Stimulated activated CD8-positive, alpha-beta memory T cell treated with anti-CD3 and anti-CD28 coated beads, Interleukin-12 subunit alpha, Interleukin-12 subunit beta, amount 100 ng/mL, for 4 hours (primary cell): ENCODE measurements around the gene ANO7.

Experiments used
- DNase-seq: peaks from one replicate; pipeline ENCODE4 v3.0.0-alpha.2; 2020; ENCODE audit warnings: low read depth

Gene ANO7

DNA sequence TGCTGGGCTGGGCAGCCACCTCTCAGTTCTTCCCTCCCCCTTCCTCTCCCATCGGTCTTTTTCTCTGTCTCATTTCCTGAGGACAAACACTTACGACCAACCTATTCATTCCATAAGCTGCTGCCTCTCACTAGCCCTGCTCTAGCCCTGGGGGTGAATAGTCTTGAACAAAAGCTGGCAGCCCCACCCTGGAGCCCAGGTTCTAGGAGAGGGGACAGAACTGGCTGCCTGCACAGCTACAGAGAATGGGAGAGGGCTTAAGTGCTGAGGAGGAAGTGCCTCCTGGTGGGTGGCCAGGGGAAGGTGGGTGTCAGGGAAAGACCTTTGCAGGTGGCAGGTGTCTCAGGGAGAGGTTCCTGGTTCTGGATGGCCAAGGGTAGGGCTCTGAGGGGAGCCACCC lies 22.8 kb downstream of the ANO7 start:
- DNase-seq = no peak

GRCh38 chr2:241213041-241213440 lies 24.6 kb downstream of the ANO7 start:
- DNase-seq = no peak

- no peak for DNase-seq
Observed at GRCh38 chr2:241213567-241213966, 25.1 kb downstream of the ANO7 start.

- DNase-seq = no peak
Observed at GRCh38 chr2:241214209-241214608, 25.7 kb downstream of the ANO7 start.

- DNase-seq = no peak
Observed at GRCh38 chr2:241214766-241215165, 26.3 kb downstream of the ANO7 start.

GRCh38 chr2:241215421-241215820 lies 26.9 kb downstream of the ANO7 start:
- no peak for DNase-seq

GRCh38 chr2:241216211-241216761 lies 27.8 kb downstream of the ANO7 start:
- DNase-seq = no peak

DNA sequence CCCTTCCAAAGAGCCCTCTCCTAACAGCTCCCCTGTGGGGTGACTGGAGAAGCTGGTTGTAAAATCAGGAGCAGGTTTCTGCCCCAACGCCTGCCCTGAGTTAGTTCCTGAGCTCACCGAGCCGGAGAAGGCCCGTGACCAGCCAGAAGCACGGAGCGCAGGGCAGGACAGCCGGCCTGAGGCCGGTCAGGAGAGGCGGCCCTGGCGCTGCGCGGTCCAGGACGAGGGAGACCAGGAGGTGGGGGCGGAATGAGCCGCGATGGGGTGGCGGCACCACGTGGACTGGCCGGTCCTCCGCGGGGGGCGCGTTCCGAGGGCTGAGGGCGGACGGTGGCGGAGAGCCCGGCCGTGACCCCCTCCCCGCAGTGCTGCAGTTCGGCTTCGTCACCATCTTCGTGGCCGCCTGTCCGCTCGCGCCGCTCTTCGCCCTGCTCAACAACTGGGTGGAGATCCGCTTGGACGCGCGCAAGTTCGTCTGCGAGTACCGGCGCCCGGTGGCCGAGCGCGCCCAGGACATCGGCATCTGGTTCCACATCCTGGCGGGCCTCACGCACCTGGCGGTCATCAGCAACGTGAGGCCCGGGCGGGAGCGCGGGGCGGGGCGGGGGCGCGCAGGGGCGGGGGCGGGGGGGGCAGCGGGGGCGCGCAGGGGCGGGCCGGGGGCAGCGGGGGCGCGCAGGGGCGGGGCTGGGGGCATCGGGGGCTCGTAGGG lies 29.0 kb downstream of the ANO7 start:
- DNase-seq = peak; percentile 8

DNA sequence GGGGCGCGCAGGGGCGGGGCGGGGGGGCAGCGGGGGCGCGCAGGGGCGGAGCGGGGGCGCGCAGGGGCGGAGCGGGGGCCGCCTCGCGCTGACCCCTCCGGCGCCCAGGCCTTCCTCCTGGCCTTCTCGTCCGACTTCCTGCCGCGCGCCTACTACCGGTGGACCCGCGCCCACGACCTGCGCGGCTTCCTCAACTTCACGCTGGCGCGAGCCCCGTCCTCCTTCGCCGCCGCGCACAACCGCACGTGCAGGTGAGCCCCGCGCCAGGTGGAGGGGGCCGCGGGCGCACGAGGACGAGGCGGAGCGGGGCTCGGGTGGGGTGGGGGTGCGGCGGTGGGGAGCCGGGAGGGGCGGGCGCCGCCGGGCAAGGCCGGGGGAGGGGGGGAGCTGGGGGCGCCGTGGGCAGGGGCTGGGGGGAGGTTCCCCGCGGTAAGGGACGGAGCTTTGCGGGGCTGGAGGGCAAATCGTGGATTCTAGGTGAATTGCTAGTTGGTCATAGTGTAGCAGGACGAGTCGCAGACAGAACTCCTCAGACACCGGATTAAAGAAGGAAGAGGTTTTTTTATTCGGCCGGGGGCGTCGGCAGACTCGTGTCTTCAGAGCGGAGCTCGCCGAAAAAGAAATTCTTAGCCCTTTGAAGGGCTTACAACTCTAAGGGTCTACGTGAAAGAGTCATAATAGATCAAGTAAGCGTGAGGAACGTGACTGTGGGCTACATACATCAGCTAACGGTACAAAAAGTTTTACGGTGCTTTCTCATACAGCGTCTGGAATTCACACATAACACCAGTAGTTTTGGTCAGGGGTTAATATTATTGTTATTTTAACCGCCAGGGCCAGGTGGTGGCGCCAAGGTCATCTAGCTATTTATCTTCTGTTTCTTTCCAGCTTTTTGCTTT lies 29.9 kb downstream of the ANO7 start:
- DNase-seq = no peak

DNA sequence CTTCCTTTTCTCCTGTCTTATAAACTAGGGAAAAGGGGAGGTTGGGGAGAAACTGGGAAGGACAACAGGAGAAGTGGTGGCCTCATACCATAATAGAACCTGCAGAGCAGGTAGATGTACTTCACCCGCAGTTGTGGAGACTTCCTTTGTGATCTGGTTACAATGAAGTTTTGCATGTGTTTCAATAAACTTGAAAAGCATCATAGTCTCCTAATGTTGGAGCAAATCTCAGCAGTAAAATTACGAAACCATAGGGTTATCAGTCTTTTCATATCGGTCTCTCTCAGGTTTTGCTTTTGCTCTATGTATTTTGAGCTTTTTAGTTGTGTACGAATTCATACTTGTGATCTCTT lies 30.5 kb downstream of the ANO7 start:
- no peak for DNase-seq

- DNase-seq = no peak
Observed at GRCh38 chr2:241219856-241220356, 31.4 kb downstream of the ANO7 start.

DNA sequence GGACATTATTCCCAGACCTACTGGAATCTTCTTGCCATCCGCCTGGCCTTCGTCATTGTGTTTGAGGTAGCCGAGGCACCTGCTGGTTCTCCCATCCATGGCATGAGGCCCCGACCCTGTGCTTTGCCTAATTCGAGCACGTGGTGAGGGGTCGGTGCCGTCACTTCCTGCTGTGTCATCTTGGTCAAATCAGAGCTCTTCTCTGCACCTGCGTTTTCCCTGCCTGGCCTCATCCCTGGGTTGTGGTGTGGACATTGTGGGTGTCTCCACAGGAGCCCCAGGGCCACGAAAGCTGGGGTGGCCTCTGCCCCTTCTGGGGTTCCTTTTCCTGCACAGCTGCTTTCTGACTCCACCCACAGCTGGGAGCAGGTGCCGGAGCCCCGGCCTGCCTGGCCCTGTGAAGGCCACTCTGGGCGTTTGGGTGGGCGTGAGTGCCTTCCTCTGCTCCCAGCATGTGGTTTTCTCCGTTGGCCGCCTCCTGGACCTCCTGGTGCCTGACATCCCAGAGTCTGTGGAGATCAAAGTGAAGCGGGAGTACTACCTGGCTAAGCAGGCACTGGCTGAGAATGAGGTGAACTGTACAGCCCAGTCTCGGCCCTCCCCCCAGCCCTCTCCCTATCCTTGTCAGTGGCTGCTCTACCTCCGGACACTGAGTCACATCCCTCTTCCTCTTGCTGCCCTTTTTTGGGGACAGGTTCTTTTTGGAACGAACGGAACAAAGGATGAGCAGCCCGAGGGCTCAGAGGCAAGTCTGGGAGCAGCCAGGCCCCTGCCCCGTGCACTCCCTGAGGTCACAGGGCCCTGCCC lies 34.9 kb downstream of the ANO7 start:
- no peak for DNase-seq

DNA sequence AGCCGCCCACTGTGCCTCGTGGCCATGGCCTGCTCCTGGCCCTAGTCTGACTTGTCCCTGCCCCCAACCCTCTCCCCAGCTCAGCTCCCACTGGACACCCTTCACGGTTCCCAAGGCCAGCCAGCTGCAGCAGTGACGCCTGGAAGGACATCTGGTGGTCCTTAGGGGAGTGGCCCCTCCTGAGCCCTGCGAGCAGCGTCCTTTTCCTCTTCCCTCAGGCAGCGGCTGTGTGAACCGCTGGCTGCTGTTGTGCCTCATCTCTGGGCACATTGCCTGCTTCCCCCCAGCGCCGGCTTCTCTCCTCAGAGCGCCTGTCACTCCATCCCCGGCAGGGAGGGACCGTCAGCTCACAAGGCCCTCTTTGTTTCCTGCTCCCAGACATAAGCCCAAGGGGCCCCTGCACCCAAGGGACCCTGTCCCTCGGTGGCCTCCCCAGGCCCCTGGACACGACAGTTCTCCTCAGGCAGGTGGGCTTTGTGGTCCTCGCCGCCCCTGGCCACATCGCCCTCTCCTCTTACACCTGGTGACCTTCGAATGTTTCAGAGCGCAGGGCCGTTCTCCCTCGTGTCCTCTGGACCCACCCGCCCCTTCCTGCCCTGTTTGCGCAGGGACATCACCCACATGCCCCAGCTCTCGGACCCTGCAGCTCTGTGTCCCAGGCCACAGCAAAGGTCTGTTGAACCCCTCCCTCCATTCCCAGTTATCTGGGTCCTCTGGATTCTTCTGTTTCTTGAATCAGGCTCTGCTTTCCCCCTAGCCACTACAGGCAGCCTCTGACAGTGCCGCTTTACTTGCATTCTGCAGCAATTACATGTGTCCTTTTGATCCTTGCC lies 35.8 kb downstream of the ANO7 start:
- DNase-seq = no peak

DNA sequence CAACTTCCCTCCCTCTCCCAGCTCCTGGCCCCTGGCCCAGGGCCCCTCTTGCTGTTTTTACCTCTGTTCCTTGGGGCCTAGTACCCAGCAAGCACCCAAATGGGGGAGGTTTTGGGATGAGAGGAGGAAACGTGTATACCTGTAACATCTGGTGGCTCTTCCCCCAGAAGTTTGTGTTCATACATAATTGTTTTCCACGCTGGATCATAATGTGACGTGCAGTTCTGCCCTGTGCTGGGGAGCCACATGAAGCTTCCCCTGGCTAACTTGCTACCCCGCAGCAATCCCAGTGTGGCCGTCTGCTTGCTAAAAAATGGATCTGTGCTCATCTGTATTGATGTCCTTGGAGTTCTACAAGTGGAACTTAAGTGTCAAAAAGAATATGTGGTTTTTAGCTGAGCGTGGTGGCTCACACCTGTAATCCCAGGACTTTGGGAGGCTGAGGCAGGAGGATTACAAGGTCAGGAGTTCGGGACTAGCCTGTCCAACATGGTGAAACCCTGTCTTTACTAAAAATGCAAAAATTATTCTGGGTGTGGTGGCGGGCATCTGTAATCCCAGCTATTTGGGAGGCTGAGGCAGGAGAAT lies 36.5 kb downstream of the ANO7 start:
- DNase-seq = no peak

DNA sequence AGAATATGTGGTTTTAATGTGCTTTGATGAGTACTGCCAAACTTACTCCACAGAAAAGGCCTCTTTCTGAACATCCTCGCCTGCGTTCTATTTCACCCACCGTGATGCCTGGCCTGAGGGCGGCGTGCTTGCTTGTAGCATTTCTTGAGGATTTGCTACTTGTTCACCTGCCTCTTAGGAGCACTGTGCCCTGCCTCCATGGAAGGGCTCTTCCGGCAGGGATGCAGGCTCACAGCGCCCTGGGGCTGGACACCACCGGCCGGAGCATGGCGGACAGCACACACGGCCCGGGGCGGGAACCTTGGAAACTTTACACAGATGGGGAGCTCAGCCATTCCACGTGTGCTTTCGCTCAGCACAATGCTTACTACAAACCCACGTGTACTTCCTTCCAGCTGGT lies 37.1 kb downstream of the ANO7 start:
- DNase-seq = no peak

GRCh38 chr2:241225983-241226382 lies 37.5 kb downstream of the ANO7 start:
- DNase-seq = no peak

DNA sequence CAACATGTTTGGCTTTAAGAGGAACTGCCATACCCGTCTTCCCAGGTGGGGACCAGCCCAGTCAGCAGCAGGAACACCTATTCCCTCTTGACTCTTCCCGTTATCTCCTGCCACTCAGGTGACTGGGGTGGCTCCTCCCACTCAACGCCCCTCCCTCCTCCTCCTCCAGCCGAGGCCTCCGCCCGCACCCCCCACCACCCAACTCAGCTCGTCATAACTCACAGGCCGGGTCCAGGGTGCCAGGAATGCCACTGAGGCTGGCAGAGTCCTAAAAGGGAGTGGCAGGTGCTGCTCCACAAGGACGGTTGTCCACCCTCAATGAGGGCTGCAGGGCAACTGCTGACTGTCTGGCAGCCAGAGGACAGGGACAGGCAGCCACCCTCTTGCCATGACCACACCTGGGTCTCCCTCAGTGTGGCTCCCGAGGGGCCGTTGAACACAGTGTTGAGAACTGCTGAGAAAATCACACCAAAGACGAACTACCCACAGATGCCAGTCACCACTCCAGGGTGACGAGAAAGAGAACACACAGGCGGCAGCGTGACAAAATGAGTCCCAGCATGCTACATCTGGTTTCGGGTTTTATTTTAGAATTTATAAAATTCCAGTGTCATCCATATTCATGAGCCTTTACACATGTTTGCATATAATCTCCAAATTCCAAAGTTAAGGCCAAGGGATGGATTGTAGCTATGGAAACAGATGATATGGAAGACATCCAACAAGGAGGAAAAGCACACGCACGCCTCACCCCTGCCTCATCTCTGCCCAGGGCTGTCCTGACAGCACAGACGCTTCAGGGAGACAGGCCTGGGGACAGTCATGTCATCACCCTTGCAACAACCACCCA lies 38.5 kb downstream of the ANO7 start:
- no peak for DNase-seq

- DNase-seq = no peak
Observed at GRCh38 chr2:241227594-241227993, 39.1 kb downstream of the ANO7 start.

GRCh38 chr2:241228081-241228859 lies 39.8 kb downstream of the ANO7 start:
- no peak for DNase-seq
